GM21717 (cell line): ENCODE data around the gene SYNE3.
"Not testable (repeated sequence)": the region's sequence is repeated elsewhere in the genome, so short reads cannot be mapped to it uniquely, and the experiment has no call there.

Experiments
- ATAC-seq: cut with Tn5 transposase; IDR thresholded peaks from one replicate; pipeline ENCODE4 v1.9.1; 2021; ENCODE audit warnings: mild to moderate bottlenecking, moderate library complexity; ENCODE audit not compliant: unreplicated experiment

The SYNE3 gene

GRCh38 chr14:95526483-95527386, 10.3 kb upstream of the SYNE3 start:
- no peak for ATAC-seq

- no peak for ATAC-seq
Observed at GRCh38 chr14:95525999-95526398, 9.5 kb upstream of the SYNE3 start.

GRCh38 chr14:95524706-95525512, 8.5 kb upstream of the SYNE3 start:
- ATAC-seq: no peak

GRCh38 chr14:95523815-95524448, 7.5 kb upstream of the SYNE3 start:
- ATAC-seq: no peak

GRCh38 chr14:95523051-95523814, 6.8 kb upstream of the SYNE3 start:
- ATAC-seq: no peak

- no peak for ATAC-seq
Observed at GRCh38 chr14:95522556-95522955, 6.1 kb upstream of the SYNE3 start.

- ATAC-seq: no peak
Observed at GRCh38 chr14:95522116-95522515, 5.7 kb upstream of the SYNE3 start.

- ATAC-seq: no peak
Observed at GRCh38 chr14:95521001-95521400, 4.6 kb upstream of the SYNE3 start.

- no peak for ATAC-seq
Observed at GRCh38 chr14:95520346-95520745, 3.9 kb upstream of the SYNE3 start.

GRCh38 chr14:95519699-95520098, 3.2 kb upstream of the SYNE3 start:
- no peak for ATAC-seq

- ATAC-seq: no peak
Observed at GRCh38 chr14:95518045-95518751, 1.7 kb upstream of the SYNE3 start.

- ATAC-seq: peak; percentile 82
Observed at GRCh38 chr14:95515596-95516552, 576 bp downstream of the SYNE3 start.

GRCh38 chr14:95515080-95515489, 1.4 kb downstream of the SYNE3 start:
- ATAC-seq: no peak

GRCh38 chr14:95514131-95515079, 2.0 kb downstream of the SYNE3 start:
- no peak for ATAC-seq

- ATAC-seq: no peak
Observed at GRCh38 chr14:95513291-95513690, 3.2 kb downstream of the SYNE3 start.

GRCh38 chr14:95511687-95512086, 4.8 kb downstream of the SYNE3 start:
- no peak for ATAC-seq

- ATAC-seq: no peak
Observed at GRCh38 chr14:95510804-95511203, 5.6 kb downstream of the SYNE3 start.

GRCh38 chr14:95510344-95510743, 6.1 kb downstream of the SYNE3 start:
- not testable (repeated sequence) for ATAC-seq
